GM19099 (cell line): ENCODE results near the gene PCNT.

ENCODE experiments used
- POLR2A ChIP-seq: IDR thresholded peaks from 3 replicates; pipeline ENCODE4 v1.6.1; 2011; ENCODE audit warnings: low read depth; ENCODE audit not compliant: insufficient read length; ENCODE audit errors: extremely low read depth

PCNT gene

GRCh38 chr21:46441331-46441730 is 117.4 kb downstream of the PCNT start:
- no peak for TF ChIP-seq POLR2A

- no peak for TF ChIP-seq POLR2A
Measured at GRCh38 chr21:46441961-46442498, 118.1 kb downstream of the PCNT start.

- TF ChIP-seq POLR2A = no peak
Measured at GRCh38 chr21:46442938-46443337, 119.0 kb downstream of the PCNT start.

GRCh38 chr21:46443910-46444309 is 120.0 kb downstream of the PCNT start:
- no peak for TF ChIP-seq POLR2A

- no peak for TF ChIP-seq POLR2A
Measured at GRCh38 chr21:46448108-46448507, 124.2 kb downstream of the PCNT start.

- no peak for TF ChIP-seq POLR2A
Measured at GRCh38 chr21:46452710-46453109, 128.8 kb downstream of the PCNT start.

- no peak for TF ChIP-seq POLR2A
Measured at GRCh38 chr21:46454142-46454541, 130.2 kb downstream of the PCNT start.

- TF ChIP-seq POLR2A = no peak
Measured at GRCh38 chr21:46454634-46455390, 130.9 kb downstream of the PCNT start.

GRCh38 chr21:46455575-46456385 is 131.8 kb downstream of the PCNT start:
- no peak for TF ChIP-seq POLR2A

- TF ChIP-seq POLR2A = no peak
Measured at GRCh38 chr21:46456750-46457149, 132.8 kb downstream of the PCNT start.

GRCh38 chr21:46457801-46458314 is 133.9 kb downstream of the PCNT start:
- TF ChIP-seq POLR2A = no peak

- TF ChIP-seq POLR2A = peak; percentile 87
Measured at GRCh38 chr21:46458315-46459023, 134.5 kb downstream of the PCNT start, which contains the start of gene DIP2A. DIP2A (plus strand) TSS chr21:46458891; CDS start chr21:46459132, 241 bp downstream.

GRCh38 chr21:46459024-46459355 is 135.0 kb downstream of the PCNT start:
- no peak for TF ChIP-seq POLR2A

- TF ChIP-seq POLR2A = no peak
Measured at GRCh38 chr21:46459356-46460112, 135.6 kb downstream of the PCNT start.

- no peak for TF ChIP-seq POLR2A
Measured at GRCh38 chr21:46461909-46462308, 138.0 kb downstream of the PCNT start.

GRCh38 chr21:46465651-46466050 is 141.7 kb downstream of the PCNT start:
- TF ChIP-seq POLR2A = no peak
